RWPE1 (cell line): ENCODE measurements around the gene FXYD4.
"Not testable (repeated sequence)": the region's sequence is repeated elsewhere in the genome, so short reads cannot be mapped to it uniquely, and the experiment has no call there.

Experiments used
- CTCF ChIA-PET: fragments of 350-600 bp; sonication (Branson Sonifier 250); formaldehyde crosslinking; extraction: SDS; loops from one replicate; lab custom pipeline; 2021; lab: Yijun Ruan, JAX
- POLR2A ChIA-PET: fragments of 400-600 bp; formaldehyde crosslinking; extraction: SDS; loops from one replicate; lab custom pipeline; 2020; ENCODE audit warnings: antibody characterized with exemption; ENCODE audit not compliant: low non-redundant PET; lab: Yijun Ruan, JAX
- DNase-seq: peaks from one replicate; pipeline ENCODE4 v3.0.0; 2012; ENCODE audit warnings: low spot score
- H3K27ac ChIP-seq: fragments of 450-650 bp; 2 replicates; pipeline ENCODE4 v1.5.1; 2017
- CTCF ChIP-seq: fragments of 450-650 bp; conservative IDR thresholded peaks from 2 replicates; pipeline ENCODE4 v1.5.1; 2017; ENCODE audit warnings: low read depth, mild to moderate bottlenecking

Gene FXYD4

GRCh38 chr10:43417950-43418768 lies 46.7 kb downstream of the FXYD4 start:
- POLR2A ChIA-PET, result no interaction called here
- no peak for TF ChIP-seq CTCF
- CTCF ChIA-PET, result no interaction called here
- DNase-seq, result no peak
- peak overlapping the region; percentile 99 for H3K27ac ChIP-seq

DNA sequence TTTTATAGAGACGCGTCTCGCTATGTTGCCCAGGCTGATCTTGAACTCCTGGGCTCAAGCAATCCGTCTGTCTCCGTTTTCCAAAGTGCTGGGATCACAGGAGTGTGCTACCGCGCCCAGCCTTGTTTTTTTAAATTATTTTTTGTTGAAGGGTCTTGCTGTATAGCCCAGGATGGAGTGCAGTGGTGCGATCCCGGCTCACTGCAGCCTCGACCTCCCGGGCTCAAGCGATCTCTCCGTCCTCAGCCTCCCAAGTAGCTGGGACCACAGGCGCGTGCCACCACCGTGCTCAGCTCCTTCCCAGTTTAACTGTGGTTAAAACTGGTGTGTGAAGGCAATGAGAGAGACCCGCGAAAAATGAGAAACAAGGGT lies 48.5 kb downstream of the FXYD4 start:
- no peak for DNase-seq
- ChIA-PET POLR2A (interaction anchor here (0.6 to 1.0 kb wide), 3 partner anchors 9 to 17 kb away, joined by 3 to 4 read pairs (median 4); partner anchors contain the start of gene ZNF487), CTCF (no interaction called here)
- H3K27ac ChIP-seq, result peak overlapping the region; percentile 99
- TF ChIP-seq CTCF, result no peak

DNA sequence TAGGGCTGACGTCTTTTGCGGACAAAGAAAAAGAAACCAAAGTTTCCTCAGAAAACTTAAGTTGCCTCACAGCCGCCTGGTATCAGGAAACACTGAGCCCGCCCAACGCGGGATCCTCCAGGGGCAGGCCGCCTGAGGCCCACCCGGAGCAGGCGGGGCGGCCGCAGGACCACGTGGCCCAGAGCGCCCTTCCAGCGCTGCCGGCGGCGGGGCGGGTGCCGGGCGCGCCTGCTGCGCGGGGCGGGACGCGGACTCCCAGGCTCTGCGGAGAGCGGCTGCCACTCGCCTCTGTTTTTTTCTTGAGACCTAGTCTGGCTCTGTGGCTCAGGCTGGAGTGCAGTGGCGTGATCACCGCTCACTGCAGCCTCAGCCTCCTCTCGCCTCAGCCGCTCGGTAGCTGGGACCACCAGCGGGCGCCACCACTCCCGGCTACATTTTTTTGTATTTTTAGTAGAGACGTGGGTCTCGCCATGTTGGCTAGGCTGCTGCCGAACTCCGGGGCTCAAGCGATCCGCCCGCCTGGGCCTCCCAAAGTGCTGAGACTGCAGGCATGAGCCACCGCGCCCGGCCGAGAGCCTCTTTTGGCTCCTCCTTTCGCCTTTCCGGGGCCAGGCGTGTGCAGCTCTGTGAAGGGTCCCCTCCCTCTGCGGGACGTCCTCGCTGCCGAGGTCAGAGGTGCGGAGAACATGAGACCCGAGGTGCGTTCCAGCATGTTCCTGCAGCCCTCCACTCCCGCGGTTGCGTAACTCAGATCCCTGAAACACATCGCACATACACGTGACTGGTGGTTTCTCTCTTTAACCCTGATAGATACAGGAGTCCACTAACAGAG lies 49.1 kb downstream of the FXYD4 start:
- TF ChIP-seq CTCF, result no peak
- DNase-seq, result peak; percentile 48
- H3K27ac ChIP-seq, result peak overlapping the region; percentile 99
- ChIA-PET CTCF (no interaction called here), POLR2A (interaction anchor here (0.6 to 1.0 kb wide), 3 partner anchors 9 to 16 kb away, joined by 3 to 4 read pairs (median 4); partner anchors contain the start of gene ZNF487)

DNA sequence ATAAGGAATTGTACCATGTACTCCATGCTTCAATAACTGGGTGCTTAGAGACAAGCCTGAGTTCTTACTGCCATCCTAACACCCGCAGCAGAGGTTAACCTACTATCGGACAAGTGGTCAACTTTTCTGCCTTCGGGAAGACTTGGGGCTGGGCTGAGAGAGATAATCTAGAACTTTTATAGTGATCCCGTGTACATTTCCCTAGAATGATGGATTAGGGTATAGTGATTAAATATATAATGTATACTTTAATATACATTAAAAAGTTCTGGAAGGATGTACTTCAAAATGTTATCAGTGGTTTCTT lies 49.7 kb downstream of the FXYD4 start:
- POLR2A ChIA-PET, result no interaction called here
- CTCF ChIA-PET, result interaction anchor here (0.7 kb wide), 1 partner anchor 27 kb away, joined by 3 read pairs; no protein-coding TSS in a partner anchor

GRCh38 chr10:43421519-43421918 lies 50.1 kb downstream of the FXYD4 start:
- DNase-seq, result no peak
- no peak for TF ChIP-seq CTCF
- POLR2A ChIA-PET, result no interaction called here
- CTCF ChIA-PET, result interaction anchor here (0.7 kb wide), 1 partner anchor 26 kb away, joined by 3 read pairs; no protein-coding TSS in a partner anchor
- peak overlapping the region; percentile 99 for H3K27ac ChIP-seq

More for the DNA sequence above, 49.7 kb downstream of the FXYD4 start:
- no peak for TF ChIP-seq CTCF
- no peak for DNase-seq
- H3K27ac ChIP-seq, result peak overlapping the region; percentile 99

GRCh38 chr10:43421944-43422343 lies 50.5 kb downstream of the FXYD4 start:
- POLR2A ChIA-PET, DNase-seq: not testable (repeated sequence)
- CTCF ChIA-PET, result interaction anchor here (0.7 kb wide), 1 partner anchor 26 kb away, joined by 3 read pairs; no protein-coding TSS in a partner anchor
- peak overlapping the region; percentile 99 for H3K27ac ChIP-seq
